Activated CD4-positive, CD25-positive, alpha-beta regulatory T cell treated with anti-CD3 and anti-CD28 coated beads, Interleukin-2, amount 50 U/mL, for 24 hours (primary cell): ENCODE measurements around the gene CAMK1G.
A peak's percentile ranks its signal among the peaks of the same experiment; 100 is the strongest.

Experiments
- ATAC-seq, 2 donors: fragments of 150-1000 bp; cut with Tn5 transposase; one replicate each; pipeline ENCODE4 v1.10.0; 2021; ENCODE audit warnings: mild to moderate bottlenecking in 1 of 2, moderate library complexity in 1 of 2

Gene CAMK1G

GRCh38 chr1:209620487-209620884, 37.0 kb downstream of the CAMK1G start:
- no peak for ATAC-seq

- ATAC-seq, result no peak
These were observed 37.8 kb downstream of the CAMK1G start for GRCh38 chr1:209621286-209621685.

GRCh38 chr1:209621741-209622655, 38.5 kb downstream of the CAMK1G start:
- no peak for ATAC-seq

- no peak for ATAC-seq
These were observed 39.6 kb downstream of the CAMK1G start for GRCh38 chr1:209622841-209623829.

DNA sequence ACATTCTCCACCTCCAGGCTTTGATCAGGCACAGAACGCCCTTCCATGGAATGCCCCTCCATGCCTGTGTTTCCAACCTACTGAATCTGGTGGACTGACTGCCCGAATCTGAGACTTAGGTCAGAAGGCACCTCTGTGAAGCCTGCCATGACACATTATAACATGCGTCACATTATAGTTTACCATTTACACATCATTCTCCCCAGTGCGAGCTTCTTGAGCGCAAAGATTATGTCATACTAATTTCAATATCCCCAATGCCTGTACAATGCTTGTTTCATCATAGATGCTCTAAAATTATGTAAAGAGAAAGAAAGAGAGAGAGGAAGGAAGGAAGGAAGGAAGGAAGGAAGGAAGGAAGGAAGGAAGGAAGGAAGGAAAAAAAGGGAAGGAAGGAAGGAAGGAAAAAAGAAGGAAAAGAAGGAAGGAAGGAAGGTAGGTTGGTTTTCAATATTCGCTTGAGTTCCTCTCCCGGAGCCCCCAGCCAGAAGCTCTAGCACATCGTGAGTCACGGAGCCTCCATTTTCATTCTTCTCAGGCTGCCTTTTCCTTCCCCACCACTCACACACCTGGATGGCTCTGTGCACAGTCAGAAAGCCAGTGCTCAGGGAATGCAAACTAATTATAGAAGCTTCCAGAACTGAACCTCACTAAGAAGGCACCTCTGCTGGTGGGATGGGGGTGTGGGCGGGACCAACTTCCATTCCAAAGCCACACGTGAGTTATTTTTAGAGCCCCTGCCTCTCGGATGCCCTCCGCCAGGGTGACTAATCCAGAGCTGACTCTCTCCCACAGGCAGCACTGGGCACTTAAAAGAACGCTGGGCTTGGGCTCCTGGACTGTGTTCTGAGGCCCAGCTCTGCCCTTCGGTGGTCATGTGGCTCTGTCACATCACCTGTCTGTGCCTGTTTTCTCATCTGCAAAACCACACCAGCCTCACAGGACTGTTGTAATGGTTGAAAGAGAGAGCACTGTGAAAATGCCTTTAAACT, 41.3 kb downstream of the CAMK1G start:
- no peak for ATAC-seq

- ATAC-seq, result no peak
These were observed 42.3 kb downstream of the CAMK1G start for GRCh38 chr1:209625791-209626285.

DNA sequence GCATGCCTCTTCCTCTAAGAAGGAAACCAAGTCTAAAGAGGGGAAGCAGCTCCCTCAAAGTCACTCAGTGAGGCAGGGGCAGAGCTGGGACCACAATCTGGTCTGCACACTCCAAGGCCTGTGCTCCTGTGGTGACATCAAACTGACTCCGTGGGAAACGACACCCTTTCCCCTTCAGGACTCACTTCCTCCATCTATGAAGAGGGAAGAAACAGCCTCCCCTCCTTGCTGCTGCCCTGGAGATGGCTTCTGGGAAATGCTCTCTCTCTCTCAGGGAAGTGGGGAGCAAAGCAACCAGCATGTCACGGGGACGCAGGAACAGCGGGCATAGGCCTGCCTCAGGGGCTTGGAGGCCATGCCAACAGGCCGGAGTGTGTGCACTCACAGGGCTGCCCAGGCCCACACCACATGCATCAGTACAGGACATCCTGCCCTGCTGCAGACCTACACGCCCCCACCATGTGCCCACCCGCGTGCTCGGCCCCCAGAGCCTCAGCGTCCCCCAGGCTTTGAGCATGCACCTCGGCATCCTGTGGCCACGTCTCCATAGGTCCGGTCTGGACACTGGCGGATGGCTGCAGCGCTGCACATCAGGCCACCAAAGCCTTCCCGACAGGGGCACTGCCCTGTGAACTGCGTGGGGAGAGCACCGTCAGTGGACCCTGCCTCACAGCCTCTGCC, 43.0 kb downstream of the CAMK1G start:
- ATAC-seq, result no peak

- peak in 1 of 2 donors; percentile 18 for ATAC-seq
These were observed 43.7 kb downstream of the CAMK1G start for GRCh38 chr1:209627027-209627731.

- ATAC-seq, result peak; percentile 75 to 77
These were observed 44.2 kb downstream of the CAMK1G start for GRCh38 chr1:209627732-209628196.

GRCh38 chr1:209628618-209629299, 45.2 kb downstream of the CAMK1G start:
- ATAC-seq, result no peak

DNA sequence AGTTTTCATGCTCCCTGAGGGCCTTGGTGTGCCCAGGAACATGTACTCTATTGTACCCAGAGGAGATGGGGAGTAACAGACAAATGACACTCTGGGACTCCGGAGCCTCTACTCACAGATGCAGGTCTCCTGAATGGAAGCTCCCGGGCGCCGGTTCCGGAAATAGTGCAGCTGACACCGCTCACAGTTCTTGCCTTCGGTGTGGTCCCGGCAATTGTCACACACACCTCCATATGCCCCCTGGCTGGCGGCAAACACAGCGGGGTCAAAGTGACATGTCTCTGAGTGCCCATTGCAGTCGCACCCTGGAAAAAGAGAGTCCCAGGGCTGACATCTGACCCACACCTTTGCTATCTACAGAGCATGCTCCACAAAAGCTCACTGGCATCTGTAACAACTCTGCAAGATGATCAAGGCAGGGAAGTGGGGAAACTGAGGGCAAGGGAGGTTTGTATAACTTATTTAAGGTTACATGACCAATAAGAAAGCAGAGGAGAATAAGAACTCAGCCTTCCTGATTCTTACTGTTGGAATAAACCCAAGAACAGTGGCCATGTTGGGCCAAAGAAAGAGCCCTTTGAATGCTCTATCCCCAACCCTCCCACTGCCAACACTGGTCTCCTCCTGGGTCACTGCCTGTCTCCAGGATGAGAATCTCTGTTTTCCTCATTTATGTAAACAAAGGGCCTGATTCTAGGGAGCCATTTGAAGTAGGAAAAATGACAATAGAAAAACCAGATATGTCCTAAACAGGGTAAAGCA, 46.3 kb downstream of the CAMK1G start:
- ATAC-seq, result no peak

DNA sequence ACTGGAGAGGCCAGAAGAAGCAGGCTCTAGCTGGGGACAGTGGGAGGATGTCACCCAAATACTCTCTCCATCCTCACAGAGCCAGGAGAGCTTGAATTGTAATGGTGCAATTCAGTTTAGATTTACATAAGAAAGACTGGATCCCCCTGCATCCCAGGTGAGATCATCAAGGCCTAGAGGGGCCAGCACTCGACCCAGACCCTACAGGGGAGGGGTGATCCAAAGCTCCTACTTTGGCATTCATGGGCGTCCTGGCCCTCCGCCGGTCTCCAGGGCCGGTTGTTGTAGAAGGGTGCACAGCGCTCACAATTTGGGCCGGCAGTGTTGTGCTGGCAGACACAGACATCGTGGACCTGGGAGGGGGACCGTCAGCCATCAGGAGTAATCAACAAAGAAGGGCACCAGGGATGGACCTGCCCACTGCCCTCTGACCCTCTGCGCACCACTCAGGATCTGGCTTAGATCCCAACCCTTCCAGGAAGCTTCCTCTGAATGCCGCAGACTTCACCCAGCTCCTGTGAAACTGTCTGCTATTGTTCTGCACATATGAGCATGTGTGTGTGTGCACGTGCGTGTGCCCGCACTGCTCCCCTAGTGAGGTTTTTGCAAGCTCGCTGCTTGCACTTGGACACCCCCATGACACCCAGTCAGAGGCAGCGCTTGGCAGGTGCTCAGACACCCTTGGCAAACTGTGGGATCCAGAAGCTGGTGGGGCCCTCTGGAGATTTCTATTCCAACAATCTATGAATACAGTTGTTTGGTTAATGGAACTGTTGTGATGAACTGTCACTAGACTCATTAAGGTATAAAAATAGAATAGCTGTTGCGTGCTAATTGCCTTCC, 47.1 kb downstream of the CAMK1G start:
- no peak for ATAC-seq

DNA sequence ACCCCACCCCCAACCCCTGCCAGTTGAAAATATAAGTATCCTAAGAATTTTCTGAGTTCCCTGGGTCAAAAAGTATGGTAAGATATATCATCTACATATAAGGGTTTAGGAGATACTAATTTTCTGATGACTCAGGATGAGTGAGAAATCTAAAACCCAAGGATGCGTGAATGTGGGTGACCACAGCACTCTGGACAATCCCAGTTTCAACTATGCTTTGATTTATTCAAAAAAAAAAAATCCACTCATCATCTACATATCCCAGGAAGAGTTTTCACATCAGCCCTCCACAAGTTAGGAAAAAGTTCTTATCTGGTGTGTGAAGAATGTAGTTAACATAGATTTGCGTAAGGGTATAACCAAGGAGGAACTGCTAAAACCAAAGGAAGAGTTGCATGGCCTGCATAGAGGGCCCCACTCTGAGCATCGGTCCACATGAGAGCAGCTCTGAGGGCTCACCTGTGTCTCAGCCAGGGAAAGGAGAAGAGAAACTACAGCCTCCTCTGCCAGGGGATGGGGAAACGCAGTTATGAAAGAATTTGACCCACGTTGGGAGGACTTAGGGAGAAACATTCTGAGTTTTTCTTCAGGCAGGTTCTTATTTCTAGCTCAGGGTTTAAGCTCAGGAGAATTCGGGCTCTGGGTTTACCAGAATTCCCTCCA, 50.0 kb downstream of the CAMK1G start:
- ATAC-seq, result no peak

DNA sequence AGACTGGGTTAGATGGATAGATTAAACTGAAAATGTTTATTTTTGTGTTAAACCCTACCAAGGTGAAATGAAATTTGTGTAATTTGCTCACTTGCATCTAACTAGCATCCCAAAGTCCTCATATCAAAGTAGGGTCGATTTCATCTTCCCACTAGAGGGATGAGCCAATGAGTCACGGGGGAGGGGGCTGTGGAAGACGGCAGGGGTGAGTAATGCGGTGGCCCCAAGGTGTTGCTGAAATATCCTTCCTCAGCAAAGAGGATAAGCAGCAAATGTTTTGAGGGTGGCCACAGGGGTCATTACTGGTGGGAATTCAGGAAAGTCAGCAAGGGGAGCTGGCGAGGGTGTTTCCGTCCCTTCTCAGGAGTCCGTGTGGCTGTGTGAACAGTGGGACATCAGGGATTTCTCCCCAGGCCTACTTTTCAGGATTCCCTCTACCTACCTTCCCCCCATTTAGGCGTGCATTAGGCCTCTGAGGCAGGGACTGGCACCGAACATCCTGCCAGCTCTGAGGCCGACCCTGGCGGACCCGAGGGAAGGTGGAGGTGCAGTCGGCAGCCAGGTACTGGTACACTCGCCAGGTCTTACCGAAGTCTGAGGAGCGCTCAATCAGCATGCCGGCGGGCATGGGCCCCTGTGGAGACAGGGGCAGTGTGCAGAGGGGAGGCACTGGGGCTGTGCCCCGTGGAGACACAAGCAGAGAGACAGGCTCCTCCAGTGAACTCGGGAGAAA, 50.7 kb downstream of the CAMK1G start:
- ATAC-seq, result no peak

DNA sequence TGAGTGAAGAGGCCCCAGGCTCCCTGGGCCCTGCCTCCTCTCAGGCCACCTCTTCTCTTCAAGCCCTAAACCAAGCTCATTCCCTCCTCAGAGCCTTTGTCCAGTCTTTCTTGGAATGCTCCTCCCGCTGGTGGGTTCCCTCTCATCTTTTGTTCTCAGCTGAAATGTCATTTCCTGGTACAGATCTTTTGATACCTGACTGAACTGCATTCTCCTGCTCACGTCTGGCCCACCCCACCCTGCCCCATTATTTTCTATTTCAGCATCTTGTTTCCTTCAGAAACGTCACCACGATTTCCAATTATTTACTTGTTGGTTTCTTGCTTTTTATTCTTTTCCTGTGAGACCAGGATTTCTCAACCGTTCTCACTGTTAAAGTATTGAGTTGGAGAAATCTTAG, 52.3 kb downstream of the CAMK1G start:
- no peak for ATAC-seq

DNA sequence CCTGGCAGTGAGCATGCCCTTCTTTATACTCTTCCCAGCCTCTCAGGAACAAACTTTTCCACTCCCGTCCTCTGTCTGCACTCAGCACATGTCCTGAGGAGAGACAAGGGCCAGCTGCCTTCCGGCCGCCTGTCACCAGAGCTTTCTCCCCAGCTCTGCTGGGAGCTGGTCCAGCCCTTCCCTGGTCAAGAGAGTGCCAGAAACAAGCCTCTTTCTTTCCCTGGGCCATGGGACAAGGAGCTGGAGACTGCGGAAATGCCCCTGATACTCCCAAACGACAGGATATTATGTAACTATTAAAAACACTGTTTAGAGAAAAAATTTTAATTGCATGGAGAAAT, 58.3 kb downstream of the CAMK1G start:
- no peak for ATAC-seq

DNA sequence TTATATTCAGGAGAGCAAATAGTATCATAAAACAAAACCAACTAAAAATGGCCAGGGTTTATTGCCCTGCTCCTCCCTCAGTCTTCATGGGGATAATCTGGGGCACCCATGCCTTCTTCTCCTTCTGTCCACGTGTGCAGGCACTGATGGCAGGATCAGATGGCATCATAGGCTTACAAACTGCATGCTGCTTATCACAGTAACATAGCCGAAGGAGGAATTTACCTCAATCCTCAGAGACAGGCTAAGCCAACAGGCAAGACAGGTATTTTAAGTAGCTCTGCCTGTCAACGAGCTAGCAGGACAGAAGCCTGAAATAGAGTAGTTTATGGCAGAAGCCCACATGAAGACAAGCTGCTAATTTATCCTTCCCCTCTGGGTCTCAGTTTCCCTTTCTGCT, 59.3 kb downstream of the CAMK1G start:
- no peak for ATAC-seq
